ENCODE data around the gene MGAT5. TPM values are rescaled to one million over a fixed set of nuclear protein-coding genes. Genes with fewer than 3 reads are reported as not detected.
A peak's percentile ranks its signal among the peaks of the same experiment; 100 is the strongest.

Gene MGAT5
- total RNA-seq, 1 donor, result 17.0 TPM

- no peak for DNase-seq (ENCODE audit: low read depth in 2 of 3, low spot score in 2 of 3)
Measured at GRCh38 chr2:134299334-134299733, 45.5 kb downstream of the MGAT5 start.

GRCh38 chr2:134300585-134300984 lies 46.7 kb downstream of the MGAT5 start:
- DNase-seq (ENCODE audit: low read depth in 2 of 3, low spot score in 2 of 3), result no peak

GRCh38 chr2:134301099-134301927 lies 47.4 kb downstream of the MGAT5 start:
- no peak for DNase-seq (ENCODE audit: low read depth in 2 of 3, low spot score in 2 of 3)

GRCh38 chr2:134301928-134302260 lies 48.0 kb downstream of the MGAT5 start:
- no peak for DNase-seq (ENCODE audit: low read depth in 2 of 3, low spot score in 2 of 3)

GRCh38 chr2:134304394-134305108 lies 50.7 kb downstream of the MGAT5 start:
- no peak for DNase-seq (ENCODE audit: low read depth in 2 of 3, low spot score in 2 of 3)

GRCh38 chr2:134305109-134305491 lies 51.2 kb downstream of the MGAT5 start:
- no peak for DNase-seq (ENCODE audit: low read depth in 2 of 3, low spot score in 2 of 3)

- DNase-seq (ENCODE audit: low read depth in 2 of 3, low spot score in 2 of 3), result no peak
Measured at GRCh38 chr2:134306521-134306920, 52.6 kb downstream of the MGAT5 start.

GRCh38 chr2:134307334-134307733 lies 53.5 kb downstream of the MGAT5 start:
- peak in 1 of 3 donors; percentile 34 for DNase-seq (ENCODE audit: low read depth in 2 of 3, low spot score in 2 of 3)

- DNase-seq (ENCODE audit: low read depth in 2 of 3, low spot score in 2 of 3), result no peak
Measured at GRCh38 chr2:134308474-134309385, 54.9 kb downstream of the MGAT5 start.

- DNase-seq (ENCODE audit: low read depth in 2 of 3, low spot score in 2 of 3), result no peak
Measured at GRCh38 chr2:134310107-134311079, 56.5 kb downstream of the MGAT5 start.

GRCh38 chr2:134312482-134312881 lies 58.6 kb downstream of the MGAT5 start:
- DNase-seq (ENCODE audit: low read depth in 2 of 3, low spot score in 2 of 3), result no peak

- DNase-seq (ENCODE audit: low read depth in 2 of 3, low spot score in 2 of 3), result no peak
Measured at GRCh38 chr2:134314202-134314601, 60.3 kb downstream of the MGAT5 start.

- DNase-seq (ENCODE audit: low read depth in 2 of 3, low spot score in 2 of 3), result no peak
Measured at GRCh38 chr2:134314681-134315368, 61.0 kb downstream of the MGAT5 start.

GRCh38 chr2:134315471-134315870 lies 61.6 kb downstream of the MGAT5 start:
- no peak for DNase-seq (ENCODE audit: low read depth in 2 of 3, low spot score in 2 of 3)

GRCh38 chr2:134319596-134320254 lies 65.9 kb downstream of the MGAT5 start:
- DNase-seq (ENCODE audit: low read depth in 2 of 3, low spot score in 2 of 3), result no peak

- peak in 1 of 3 donors; percentile 53 for DNase-seq (ENCODE audit: low read depth in 2 of 3, low spot score in 2 of 3)
Measured at GRCh38 chr2:134320930-134321329, 67.1 kb downstream of the MGAT5 start.

- DNase-seq (ENCODE audit: low read depth in 2 of 3, low spot score in 2 of 3), result no peak
Measured at GRCh38 chr2:134323777-134324176, 69.9 kb downstream of the MGAT5 start.

GRCh38 chr2:134324430-134324829 lies 70.6 kb downstream of the MGAT5 start:
- DNase-seq (ENCODE audit: low read depth in 2 of 3, low spot score in 2 of 3), result no peak

- peak in 2 of 3 donors; percentile 26 to 67 for DNase-seq (ENCODE audit: low read depth in 2 of 3, low spot score in 2 of 3)
Measured at GRCh38 chr2:134324947-134325346, 71.1 kb downstream of the MGAT5 start.

All from hematopoietic multipotent progenitor cell (in vitro differentiated cells).